ENCODE data around the gene PKIG. TPM values are rescaled to one million over a fixed set of nuclear protein-coding genes. Genes with fewer than 3 reads are reported as not detected.

PKIG gene
- polyA plus RNA-seq, 1 experiment: 186 TPM

GRCh38 chr20:44637522-44638372 lies 55.4 kb downstream of the PKIG start:
- Histone ChIP-seq H3K4me3 (ENCODE audit: low read depth, low read length) (no peak overlapping the region), H3K36me3 (ENCODE audit: control insufficient read depth, insufficient read depth, low read length) (peaks cover 1% of the 10 kb centered on the region), H3K27me3 (ENCODE audit: control insufficient read depth, insufficient read depth, low read length) (no peaks in the 10 kb centered on the region)
- POLR2A ChIA-PET: interaction anchor here (0.5 kb wide), 1 partner anchor 51 kb away, joined by 3 read pairs; no protein-coding TSS in a partner anchor
- DNase-seq (ENCODE audit: low read depth): no peak
- CTCF ChIA-PET: interaction anchor here (1.8 kb wide), 1 partner anchor 10 kb away, joined by 4 read pairs; no protein-coding TSS in a partner anchor
- no peak for TF ChIP-seq CTCF (IDR thresholded peaks at IDR 0.05; ENCODE audit: insufficient read depth, low read depth, low read length)

GRCh38 chr20:44640522-44640921 lies 58.1 kb downstream of the PKIG start:
- no peak overlapping the region for H3K4me3 ChIP-seq (ENCODE audit: low read depth, low read length)
- no peak for DNase-seq (ENCODE audit: low read depth)
- ChIA-PET CTCF (no interaction called here), POLR2A (no interaction called here)
- H3K27me3 ChIP-seq (ENCODE audit: control insufficient read depth, insufficient read depth, low read length): no peaks in the 10 kb centered on the region
- no peaks in the 10 kb centered on the region for H3K36me3 ChIP-seq (ENCODE audit: control insufficient read depth, insufficient read depth, low read length)
- no peak for TF ChIP-seq CTCF (IDR thresholded peaks at IDR 0.05; ENCODE audit: insufficient read depth, low read depth, low read length)

- H3K4me3 ChIP-seq (ENCODE audit: low read depth, low read length): no peak overlapping the region
- H3K36me3 ChIP-seq (ENCODE audit: control insufficient read depth, insufficient read depth, low read length): no peaks in the 10 kb centered on the region
- ChIA-PET POLR2A (no interaction called here), CTCF (no interaction called here)
- H3K27me3 ChIP-seq (ENCODE audit: control insufficient read depth, insufficient read depth, low read length): no peaks in the 10 kb centered on the region
- no peak for TF ChIP-seq CTCF (IDR thresholded peaks at IDR 0.05; ENCODE audit: insufficient read depth, low read depth, low read length)
- DNase-seq (ENCODE audit: low read depth): no peak
Measured at GRCh38 chr20:44641325-44641724, 58.9 kb downstream of the PKIG start.

GRCh38 chr20:44642203-44643153 lies 60.1 kb downstream of the PKIG start:
- ChIA-PET POLR2A (interaction anchor here (0.6 kb wide), 1 partner anchor 61 kb away, joined by 3 read pairs; no protein-coding TSS in a partner anchor), CTCF (interaction anchor here (0.9 to 1.8 kb wide), 3 partner anchors 10 to 43 kb away, joined by 3 to 5 read pairs (median 4); partner anchors contain the start of gene ADA)
- no peaks in the 10 kb centered on the region for H3K36me3 ChIP-seq (ENCODE audit: control insufficient read depth, insufficient read depth, low read length)
- H3K4me3 ChIP-seq (ENCODE audit: low read depth, low read length): no peak overlapping the region
- no peaks in the 10 kb centered on the region for H3K27me3 ChIP-seq (ENCODE audit: control insufficient read depth, insufficient read depth, low read length)
- no peak for DNase-seq (ENCODE audit: low read depth)
- TF ChIP-seq CTCF (IDR thresholded peaks at IDR 0.05; ENCODE audit: insufficient read depth, low read depth, low read length): no peak

- DNase-seq (ENCODE audit: low read depth): no peak
- H3K4me3 ChIP-seq (ENCODE audit: low read depth, low read length): no peak overlapping the region
- ChIA-PET CTCF (interaction anchor here (0.7 to 1.8 kb wide), 3 partner anchors 34 to 44 kb away, joined by 3 to 4 read pairs (median 3); no protein-coding TSS in a partner anchor), POLR2A (no interaction called here)
- TF ChIP-seq CTCF (IDR thresholded peaks at IDR 0.05; ENCODE audit: insufficient read depth, low read depth, low read length): no peak
- H3K27me3 ChIP-seq (ENCODE audit: control insufficient read depth, insufficient read depth, low read length): no peaks in the 10 kb centered on the region
- no peaks in the 10 kb centered on the region for H3K36me3 ChIP-seq (ENCODE audit: control insufficient read depth, insufficient read depth, low read length)
Measured at GRCh38 chr20:44643154-44643519, 60.8 kb downstream of the PKIG start.
